Smooth muscle cell (in vitro differentiated cells): ENCODE results near the gene NETO1. TPM values are rescaled to one million over a fixed set of nuclear protein-coding genes. Genes with fewer than 3 reads are reported as not detected.

Experiments used
- DNase-seq: peaks from one replicate; lab custom pipeline; 2025; ENCODE audit not compliant: unreplicated experiment; lab: John Stamatoyannopoulos, UW
- H2AFZ ChIP-seq: fragments of 200-600 bp; sonication (generic); 2 replicates; pipeline ENCODE4 v1.6.0; 2016; ENCODE audit warnings: antibody characterized with exemption, low read depth, mild to moderate bottlenecking
- H3F3A ChIP-seq: fragments of 200-600 bp; sonication (generic); 2 replicates; pipeline ENCODE4 v1.6.0; 2017; ENCODE audit warnings: antibody characterized with exemption, low read depth
- H3K27ac ChIP-seq: fragments of 200-600 bp; sonication (generic); 2 replicates; pipeline ENCODE4 v1.5.1; 2016; ENCODE audit warnings: low read depth, mild to moderate bottlenecking
- H3K27me3 ChIP-seq: fragments of 200-600 bp; sonication (generic); 2 replicates; pipeline ENCODE4 v1.6.1; 2016; ENCODE audit warnings: low read depth, mild to moderate bottlenecking
- H3K36me3 ChIP-seq: fragments of 200-600 bp; sonication (generic); 2 replicates; pipeline ENCODE4 v1.5.1; 2016; ENCODE audit warnings: low read depth
- H3K4me1 ChIP-seq: fragments of 200-600 bp; sonication (generic); 2 replicates; pipeline ENCODE4 v1.5.1; 2016; ENCODE audit warnings: low read depth
- H3K4me2 ChIP-seq: fragments of 200-600 bp; sonication (generic); 2 replicates; pipeline ENCODE4 v1.6.0; 2016; ENCODE audit warnings: mild to moderate bottlenecking
- H3K4me3 ChIP-seq: fragments of 200-600 bp; sonication (generic); 2 replicates; pipeline ENCODE4 v1.5.1; 2016; ENCODE audit warnings: mild to moderate bottlenecking
- H3K79me2 ChIP-seq: fragments of 200-600 bp; sonication (generic); 2 replicates; pipeline ENCODE4 v1.6.0; 2016; ENCODE audit warnings: low read depth, mild to moderate bottlenecking
- H3K9ac ChIP-seq: fragments of 200-600 bp; sonication (generic); 2 replicates; pipeline ENCODE4 v1.6.0; 2016; ENCODE audit warnings: low read depth
- H3K9me3 ChIP-seq: fragments of 200-600 bp; sonication (generic); replicated peaks from 2 replicates; pipeline ENCODE4 v1.5.1; 2016; ENCODE audit warnings: low read depth
- H4K20me1 ChIP-seq: fragments of 200-600 bp; sonication (generic); 2 replicates; pipeline ENCODE4 v1.6.0; 2016; ENCODE audit warnings: low read depth
- CTCF ChIP-seq: fragments of 200-600 bp; sonication (generic); IDR thresholded peaks from 2 replicates; pipeline ENCODE4 v1.5.1; 2017; ENCODE audit warnings: borderline replicate concordance, mild to moderate bottlenecking, antibody characterized with exemption; ENCODE audit not compliant: insufficient read depth, poor library complexity, severe bottlenecking
- WGBS: methylation state at CpG from one replicate; pipeline ENCODE4 v1.1.7; 2016; ENCODE audit warnings: low lambda C conversion rate; 5-methylcytosine and 5-hydroxymethylcytosine counted together
- polyA plus RNA-seq: library from polyadenylated mRNA; unstranded; fragments of >200 nt; fragmentation: Nextera tagmentation; extraction: Ambion mirVana; gene quantifications from 2 replicates; pipeline ENCODE4 v1.2.1, GENCODE V29; 2016
- total RNA-seq: library from RNA; depleted of rRNA; stranded (reverse); fragments of >200 nt; gene quantifications from 2 replicates; pipeline ENCODE4 v1.2.3, GENCODE V29; 2014

The NETO1 gene
- total and polyA plus RNA-seq, 2 experiments from 2014 or later = 0.04 to 0.53 TPM

DNA sequence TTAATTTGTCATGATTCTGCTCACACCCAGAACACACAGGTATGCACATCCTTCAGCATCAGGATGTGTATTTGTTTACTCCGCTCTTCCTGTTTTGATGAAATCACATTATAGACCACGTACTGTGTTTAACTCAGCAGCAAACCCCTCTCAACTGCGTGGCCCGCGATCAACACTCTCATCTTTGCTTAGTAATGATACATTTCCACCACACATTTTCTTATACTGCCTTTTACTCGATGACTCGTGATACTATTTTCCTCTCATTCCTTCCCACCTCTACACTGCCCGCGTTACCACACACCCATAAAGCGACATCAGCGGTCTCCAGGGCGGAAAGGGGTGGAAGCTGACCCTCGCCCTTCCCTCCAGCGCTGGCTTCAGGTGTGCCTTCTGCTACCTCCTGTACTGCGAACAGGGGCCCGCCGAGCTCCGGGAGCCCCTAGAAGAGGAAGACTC, 1.3 kb downstream of the NETO1 start:
- H3K4me3 ChIP-seq = peak overlapping the region; percentile 52
- H3K79me2 ChIP-seq = no peaks in the 10 kb centered on the region
- no peaks in the 10 kb centered on the region for H3F3A ChIP-seq
- no peaks in the 10 kb centered on the region for H4K20me1 ChIP-seq
- H3K9me3 ChIP-seq = no peaks in the 10 kb centered on the region
- no peak for DNase-seq
- H3K4me1 ChIP-seq = peaks cover 12% of the 10 kb centered on the region
- no peak overlapping the region for H3K27ac ChIP-seq
- no peak for TF ChIP-seq CTCF
- no peaks in the 10 kb centered on the region for H3K36me3 ChIP-seq
- 9% methylated on average over 18 of the region's 18 CpGs for WGBS
- H3K4me2 ChIP-seq = peak overlapping the region; percentile 95
- no peak overlapping the region for H3K9ac ChIP-seq
- peaks cover 67% of the 10 kb centered on the region for H3K27me3 ChIP-seq
- no peak overlapping the region for H2AFZ ChIP-seq

DNA sequence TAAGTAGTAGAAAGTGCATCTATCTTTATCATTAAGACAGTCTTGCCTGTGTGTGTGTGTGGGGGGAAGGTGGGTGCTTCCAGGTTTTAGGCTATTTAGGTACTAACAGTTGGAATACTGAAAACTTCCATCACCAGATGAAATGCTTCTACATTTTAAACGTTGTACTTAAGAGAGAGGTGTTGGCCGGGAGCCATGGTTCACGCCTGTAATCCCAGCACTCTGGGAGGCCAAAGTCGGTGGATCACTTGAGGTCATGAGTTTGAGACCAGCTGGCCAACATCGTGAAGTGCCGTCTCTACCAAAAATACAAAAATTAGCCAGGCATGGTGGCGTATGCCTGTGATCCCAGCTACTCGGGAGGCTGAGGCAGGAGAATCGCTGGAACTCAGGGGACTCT, 4.0 kb downstream of the NETO1 start:
- H3K4me2 ChIP-seq = no peak overlapping the region
- H3K4me1 ChIP-seq = peaks cover 6% of the 10 kb centered on the region

DNA sequence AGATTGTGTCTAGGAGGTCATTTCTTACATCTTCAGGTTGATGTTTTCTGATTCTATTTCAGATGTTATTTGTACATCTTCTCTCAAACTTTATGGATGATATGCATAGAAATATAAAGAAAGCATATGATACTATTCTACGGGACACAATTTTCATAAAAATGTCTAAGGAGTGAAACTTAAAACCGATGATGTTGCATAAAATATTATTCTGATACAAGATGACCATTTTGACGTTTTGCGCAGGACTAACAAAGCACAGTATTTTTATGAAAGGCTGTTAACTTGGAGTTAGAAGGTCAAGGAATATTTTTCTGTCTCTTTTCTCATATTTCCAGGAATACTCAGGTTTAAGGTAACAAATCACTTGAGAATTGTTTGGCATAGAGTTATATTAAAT, 8.7 kb downstream of the NETO1 start:
- no peaks in the 10 kb centered on the region for H3K27me3 ChIP-seq
- no peaks in the 10 kb centered on the region for H3K36me3 ChIP-seq
- no peak overlapping the region for H3K27ac ChIP-seq
- no peak for DNase-seq
- H3K9me3 ChIP-seq = no peaks in the 10 kb centered on the region
- 92% methylated on average over 4 of the region's 4 CpGs for WGBS
- no peaks in the 10 kb centered on the region for H4K20me1 ChIP-seq
- H3K4me1 ChIP-seq = no peaks in the 10 kb centered on the region
- H3K9ac ChIP-seq = no peak overlapping the region
- no peak for TF ChIP-seq CTCF
- no peak overlapping the region for H2AFZ ChIP-seq
- no peaks in the 10 kb centered on the region for H3F3A ChIP-seq
- H3K79me2 ChIP-seq = no peaks in the 10 kb centered on the region
- H3K4me2 ChIP-seq = no peak overlapping the region
- no peak overlapping the region for H3K4me3 ChIP-seq

More for the DNA sequence above, 4.0 kb downstream of the NETO1 start:
- Histone ChIP-seq H2AFZ (no peak overlapping the region), H3K27me3 (peaks cover 40% of the 10 kb centered on the region), H3K79me2 (no peaks in the 10 kb centered on the region), H3K9me3 (no peaks in the 10 kb centered on the region), H3K27ac (no peak overlapping the region), H3K36me3 (no peaks in the 10 kb centered on the region), H3K4me3 (no peak overlapping the region), H3K9ac (no peak overlapping the region), H4K20me1 (no peaks in the 10 kb centered on the region), H3F3A (no peaks in the 10 kb centered on the region)
- WGBS = 92% methylated on average over 9 of the region's 9 CpGs
- TF ChIP-seq CTCF = no peak
- DNase-seq = no peak

GRCh38 chr18:72849671-72850070, 18.1 kb downstream of the NETO1 start:
- Histone ChIP-seq H3K36me3 (no peaks in the 10 kb centered on the region), H3K27ac (peak overlapping the region; percentile 59), H3K4me3 (no peak overlapping the region), H3K27me3 (no peaks in the 10 kb centered on the region), H2AFZ (no peak overlapping the region), H3K4me2 (no peak overlapping the region), H3K79me2 (no peaks in the 10 kb centered on the region), H3K9me3 (no peaks in the 10 kb centered on the region), H4K20me1 (no peaks in the 10 kb centered on the region), H3K9ac (no peak overlapping the region), H3K4me1 (no peaks in the 10 kb centered on the region), H3F3A (no peaks in the 10 kb centered on the region)
- no peak for TF ChIP-seq CTCF
- WGBS = 82% methylated on average over 3 of the region's 3 CpGs
- no peak for DNase-seq
